Measurements from ENCODE around the gene CREB3L2.

Gene CREB3L2

DNA sequence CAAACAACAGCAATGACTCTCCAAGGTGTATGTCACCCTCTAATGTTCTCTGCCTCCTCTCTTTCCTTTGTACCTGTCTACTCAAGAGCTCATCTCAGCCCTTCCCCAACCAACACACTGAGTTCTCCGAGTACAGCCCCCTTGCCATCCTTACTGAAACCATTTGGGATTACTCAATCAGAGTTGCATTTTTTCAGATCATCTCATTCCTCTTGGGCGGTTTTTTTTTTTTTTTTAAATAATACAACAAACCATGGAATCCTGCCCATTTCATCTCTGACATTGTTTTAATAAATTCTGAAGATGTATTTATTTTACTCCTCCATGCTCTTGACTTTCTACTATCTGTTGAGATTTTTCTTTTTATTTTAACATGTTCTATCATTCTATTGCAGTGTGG is 4.2 kb upstream of the CREB3L2 start:
- ChIA-PET POLR2A (no interaction called here), CTCF (interaction anchor here (0.6 to 3.9 kb wide), 2 partner anchors 104 to 324 kb away, joined by 4 to 45 read pairs; no protein-coding TSS in a partner anchor)
- TF ChIP-seq HDGF (IDR thresholded peaks at IDR 0.05; ENCODE audit: borderline replicate concordance) (no peak), BHLHE40 (IDR thresholded peaks at IDR 0.05; ENCODE audit: borderline replicate concordance) (no peak), CTBP1 (IDR thresholded peaks at IDR 0.05; ENCODE audit: borderline replicate concordance) (no peak), ARNT (IDR thresholded peaks at IDR 0.05) (no peak), L3MBTL2 (conservative IDR thresholded peaks at IDR 0.05) (no peak), FOXM1 (IDR thresholded peaks at IDR 0.05; ENCODE audit: borderline replicate concordance) (no peak), NFRKB (IDR thresholded peaks at IDR 0.05) (no peak), ZNF384 (IDR thresholded peaks at IDR 0.05) (no peak), SP1 (IDR thresholded peaks at IDR 0.05) (no peak), LEF1 (IDR thresholded peaks at IDR 0.05; ENCODE audit: borderline replicate concordance) (no peak), FOXK2 (IDR thresholded peaks at IDR 0.05) (no peak), FOXA1 (IDR thresholded peaks at IDR 0.05) (no peak), TARDBP (IDR thresholded peaks at IDR 0.05) (no peak), ELF4 (IDR thresholded peaks at IDR 0.05) (no peak)
- TF ChIP-seq, protein P1, sequence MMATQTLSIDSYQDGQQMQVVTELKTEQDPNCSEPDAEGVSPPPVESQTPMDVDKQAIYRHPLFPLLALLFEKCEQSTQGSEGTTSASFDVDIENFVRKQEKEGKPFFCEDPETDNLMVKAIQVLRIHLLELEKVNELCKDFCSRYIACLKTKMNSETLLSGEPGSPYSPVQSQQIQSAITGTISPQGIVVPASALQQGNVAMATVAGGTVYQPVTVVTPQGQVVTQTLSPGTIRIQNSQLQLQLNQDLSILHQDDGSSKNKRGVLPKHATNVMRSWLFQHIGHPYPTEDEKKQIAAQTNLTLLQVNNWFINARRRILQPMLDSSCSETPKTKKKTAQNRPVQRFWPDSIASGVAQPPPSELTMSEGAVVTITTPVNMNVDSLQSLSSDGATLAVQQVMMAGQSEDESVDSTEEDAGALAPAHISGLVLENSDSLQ (IDR thresholded peaks at IDR 0.05) = no peak
- no peak for DNase-seq (ENCODE audit: extremely low spot score)

DNA sequence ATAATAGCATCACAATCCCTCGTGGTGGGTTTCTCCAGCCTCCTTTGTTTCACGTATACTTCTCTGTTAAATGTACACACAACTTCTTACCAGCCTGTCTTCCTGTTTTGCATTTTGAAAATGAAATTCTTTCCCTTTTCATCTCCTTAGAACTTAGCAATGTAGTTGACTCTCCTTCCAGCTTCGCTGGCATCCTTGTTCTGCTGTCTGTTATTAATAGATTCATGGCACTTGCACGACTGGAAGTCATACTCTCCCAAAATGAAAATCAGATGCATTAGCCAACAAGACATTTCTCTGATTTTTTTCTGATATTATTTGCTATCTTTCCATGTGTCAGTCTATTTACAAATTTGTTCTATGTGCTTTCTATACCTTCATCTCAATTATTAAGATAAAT is 3.0 kb upstream of the CREB3L2 start:
- CTCF ChIA-PET = no interaction called here
- no peak for DNase-seq (ENCODE audit: extremely low spot score)
- POLR2A ChIA-PET = no interaction called here
- TF ChIP-seq BHLHE40 (IDR thresholded peaks at IDR 0.05; ENCODE audit: borderline replicate concordance) (no peak), ARNT (IDR thresholded peaks at IDR 0.05) (no peak), ZNF384 (IDR thresholded peaks at IDR 0.05) (no peak), L3MBTL2 (conservative IDR thresholded peaks at IDR 0.05) (no peak), TARDBP (IDR thresholded peaks at IDR 0.05) (no peak), FOXM1 (IDR thresholded peaks at IDR 0.05; ENCODE audit: borderline replicate concordance) (no peak), HDGF (IDR thresholded peaks at IDR 0.05; ENCODE audit: borderline replicate concordance) (no peak), FOXK2 (IDR thresholded peaks at IDR 0.05) (no peak), FOXA1 (IDR thresholded peaks at IDR 0.05) (no peak), SP1 (IDR thresholded peaks at IDR 0.05) (no peak), CTBP1 (IDR thresholded peaks at IDR 0.05; ENCODE audit: borderline replicate concordance) (no peak)

GRCh38 chr7:138004046-138004445 is 2.2 kb upstream of the CREB3L2 start:
- TF ChIP-seq L3MBTL2 (conservative IDR thresholded peaks at IDR 0.05) (no peak), TARDBP (IDR thresholded peaks at IDR 0.05) (no peak), BHLHE40 (IDR thresholded peaks at IDR 0.05; ENCODE audit: borderline replicate concordance) (no peak), SP1 (IDR thresholded peaks at IDR 0.05) (no peak), FOXM1 (IDR thresholded peaks at IDR 0.05; ENCODE audit: borderline replicate concordance) (no peak), ELF4 (IDR thresholded peaks at IDR 0.05) (no peak), ARNT (IDR thresholded peaks at IDR 0.05) (no peak), FOXA1 (IDR thresholded peaks at IDR 0.05) (no peak), LEF1 (IDR thresholded peaks at IDR 0.05; ENCODE audit: borderline replicate concordance) (no peak), SUZ12 (IDR thresholded peaks at IDR 0.05) (no peak), ZNF384 (IDR thresholded peaks at IDR 0.05) (no peak), CTBP1 (IDR thresholded peaks at IDR 0.05; ENCODE audit: borderline replicate concordance) (no peak), HDGF (IDR thresholded peaks at IDR 0.05; ENCODE audit: borderline replicate concordance) (no peak), FOXK2 (IDR thresholded peaks at IDR 0.05) (no peak), NFRKB (IDR thresholded peaks at IDR 0.05) (no peak)
- TF ChIP-seq, protein P1 (IDR thresholded peaks at IDR 0.05) = no peak
- POLR2A ChIA-PET = no interaction called here
- DNase-seq (ENCODE audit: extremely low spot score) = no peak
- CTCF ChIA-PET = interaction anchor here (0.6 to 3.1 kb wide), 4 partner anchors 13 to 629 kb away, joined by 3 to 26 read pairs (median 4); no protein-coding TSS in a partner anchor

- DNase-seq (ENCODE audit: extremely low spot score) = no peak
- ChIA-PET POLR2A (interaction anchor here (0.6 to 1.4 kb wide), 2 partner anchors 49 to 92 kb away, joined by 3 to 4 read pairs; no protein-coding TSS in a partner anchor), CTCF (interaction anchor here (0.7 to 3.1 kb wide), 16 partner anchors 8 to 1440 kb away, joined by 3 to 26 read pairs (median 3); no protein-coding TSS in a partner anchor)
- TF ChIP-seq FOXA1 (IDR thresholded peaks at IDR 0.05) = no peak
- TF ChIP-seq NFRKB (IDR thresholded peaks at IDR 0.05) = no peak
- TF ChIP-seq FOXM1 (IDR thresholded peaks at IDR 0.05; ENCODE audit: borderline replicate concordance) = no peak
- no peak for TF ChIP-seq HDGF (IDR thresholded peaks at IDR 0.05; ENCODE audit: borderline replicate concordance)
- TF ChIP-seq BHLHE40 (IDR thresholded peaks at IDR 0.05; ENCODE audit: borderline replicate concordance) = no peak
- TF ChIP-seq TARDBP (IDR thresholded peaks at IDR 0.05) = no peak
- no peak for TF ChIP-seq SUZ12 (IDR thresholded peaks at IDR 0.05)
- no peak for TF ChIP-seq SP1 (IDR thresholded peaks at IDR 0.05)
- TF ChIP-seq CTBP1 (IDR thresholded peaks at IDR 0.05; ENCODE audit: borderline replicate concordance) = no peak
- TF ChIP-seq, protein P1 (IDR thresholded peaks at IDR 0.05) = no peak
- no peak for TF ChIP-seq FOXK2 (IDR thresholded peaks at IDR 0.05)
- TF ChIP-seq ARNT (IDR thresholded peaks at IDR 0.05) = no peak
- no peak for TF ChIP-seq L3MBTL2 (conservative IDR thresholded peaks at IDR 0.05)
- TF ChIP-seq ELF4 (IDR thresholded peaks at IDR 0.05) = no peak
- no peak for TF ChIP-seq LEF1 (IDR thresholded peaks at IDR 0.05; ENCODE audit: borderline replicate concordance)
- TF ChIP-seq ZNF384 (IDR thresholded peaks at IDR 0.05) = no peak
Measured at GRCh38 chr7:138002828-138003189, 923 bp upstream of the CREB3L2 start.

GRCh38 chr7:138002096-138002827 is 376 bp upstream of the CREB3L2 start:
- peak; percentile 99 for DNase-seq (ENCODE audit: extremely low spot score)
- CTCF ChIA-PET = interaction anchor here (0.6 to 3.1 kb wide), 24 partner anchors 9 to 1439 kb away, joined by 3 to 26 read pairs (median 3); no protein-coding TSS in a partner anchor
- POLR2A ChIA-PET = interaction anchor here (0.6 to 1.4 kb wide), 4 partner anchors 11 to 91 kb away, joined by 3 to 4 read pairs (median 4); no protein-coding TSS in a partner anchor
- TF ChIP-seq ELF4 (IDR thresholded peaks at IDR 0.05) = no peak
- TF ChIP-seq, protein P1 (IDR thresholded peaks at IDR 0.05) = peak; percentile 100

Measured in HEK293T (cell line).